Measurements from ENCODE around the gene COPB1. TPM values are rescaled to one million over a fixed set of nuclear protein-coding genes. Genes with fewer than 3 reads are reported as not detected.

Gene COPB1
- total and polyA plus RNA-seq, 9 of the 15 experiments (the other 6 are each of a cell fraction or from before 2014, with no cell fraction given), result 64.7 to 188 (median 91.6) TPM

- TF ChIP-seq STAT6 (CRISPR knock-in tag; IDR thresholded peaks at IDR 0.05) (no peak), CHD7 (IDR thresholded peaks at IDR 0.05; ENCODE audit: low read depth, low read length) (no peak), ATF4 (CRISPR knock-in tag; IDR thresholded peaks at IDR 0.05) (no peak), FOXA3 (CRISPR knock-in tag; conservative IDR thresholded peaks at IDR 0.05 in 1 of 2, IDR thresholded peaks at IDR 0.05 in 1 of 2) (no peak), ZNF239 (CRISPR knock-in tag; IDR thresholded peaks at IDR 0.05) (no peak), POLR3A (IDR thresholded peaks at IDR 0.05; ENCODE audit: borderline replicate concordance, extremely low read depth, insufficient read depth, insufficient read length) (no peak), PHF20 (IDR thresholded peaks at IDR 0.05; ENCODE audit: partially characterized antibody) (no peak), HEY1 (CRISPR knock-in tag; IDR thresholded peaks at IDR 0.05; ENCODE audit: borderline replicate concordance) (no peak), PTBP1 (IDR thresholded peaks at IDR 0.05; ENCODE audit: low read depth, low read length) (no peak), ZKSCAN8 (CRISPR knock-in tag; IDR thresholded peaks at IDR 0.05) (no peak), TRIM24 (IDR thresholded peaks at IDR 0.05) (0 out of 4 replicates have a peak, but pooled peaks of 1 of the 2 experiments have one; percentile 22), SAP30 (IDR thresholded peaks at IDR 0.05; ENCODE audit: borderline replicate concordance, insufficient read depth, low read depth, low read length, poor library complexity, severe bottlenecking) (no peak), ZC3H11A (IDR thresholded peaks at IDR 0.05; ENCODE audit: low read depth, low read length) (no peak), DIDO1 (tag; IDR thresholded peaks at IDR 0.05; ENCODE audit: low read depth) (no peak)
Observed at GRCh38 chr11:14544611-14545010, 45.0 kb upstream of the COPB1 start (continued).

Measured in K562 (cell line).